Activated T-helper 2 cell treated with anti-CD3 and anti-CD28 coated beads, Interferon-gamma antibody, Interleukin-2, Interleukin-4, amounts not matched to agents 10 μg/mL and 5 μg/mL and 100 μg/mL, durations not matched to agents 14 hours and 24 hours and 36 hours (primary cell): ENCODE data around the gene UGT1A6. TPM values are rescaled to one million over a fixed set of nuclear protein-coding genes. Genes with fewer than 3 reads are reported as not detected.
"Not testable (repeated sequence)": the region's sequence is repeated elsewhere in the genome, so short reads cannot be mapped to it uniquely, and the experiment has no call there.

Experiments used
- DNase-seq: peaks from one replicate; pipeline ENCODE4 v3.0.0; 2021; ENCODE audit warnings: low spot score
- H3K27ac Mint-ChIP-seq: one replicate; pipeline ENCODE4 v1.8.0; 2021; ENCODE audit warnings: mixed read lengths
- H3K27me3 Mint-ChIP-seq: one replicate; pipeline ENCODE4 v1.8.0; 2021; ENCODE audit warnings: low read depth, mixed read lengths
- H3K36me3 Mint-ChIP-seq: one replicate; pipeline ENCODE4 v1.8.0; 2021; ENCODE audit warnings: low read depth, mixed read lengths
- H3K4me1 Mint-ChIP-seq: one replicate; pipeline ENCODE4 v1.8.0; 2021; ENCODE audit warnings: low read depth, mixed read lengths
- H3K4me3 Mint-ChIP-seq: one replicate; pipeline ENCODE4 v1.8.0; 2021; ENCODE audit warnings: low read depth, mild to moderate bottlenecking, moderate library complexity, mixed read lengths
- H3K9me3 Mint-ChIP-seq: one replicate; pipeline ENCODE4 v1.8.0; 2021; ENCODE audit warnings: mixed read lengths
- intact Hi-C: fragments of 100-400 bp; cut with micrococcal nuclease; formaldehyde crosslinking; loops from one replicate; pipeline ENCODE4 v1.15.1; 2023
- total RNA-seq: library from RNA; stranded (reverse); gene quantifications from 2 replicates; pipeline ENCODE4 v1.2.3, GENCODE V29; 2022

UGT1A6 gene
- total RNA-seq, result not detected in 2 replicates

- no peak within 1 kb of the TSS for H3K27ac Mint-ChIP-seq
- no peaks in the 10 kb centered on the region for H3K4me1 Mint-ChIP-seq
- intact Hi-C loops, result no loop called here
- no peaks in the 10 kb centered on the region for H3K9me3 Mint-ChIP-seq
- H3K4me3 Mint-ChIP-seq, result no peak within 1 kb of the TSS
- no peaks in the 10 kb centered on the region for H3K36me3 Mint-ChIP-seq
- DNase-seq, result no peak
- H3K27me3 Mint-ChIP-seq, result peaks cover 24% of the 10 kb centered on the region
Measured at GRCh38 chr2:233692648-233693047, at the start of gene UGT1A6. Gene UGT1A6 (plus strand): TSS chr2:233692890. CDS start chr2:233693005, 115 bp downstream.

GRCh38 chr2:233643128-233643527 lies 49.6 kb upstream of the UGT1A6 start:
- Mint-ChIP-seq H3K4me3 (no peak overlapping the region), H3K27ac (no peak overlapping the region), H3K4me1 (no peaks in the 10 kb centered on the region), H3K36me3 (no peaks in the 10 kb centered on the region), H3K9me3 (peaks cover 22% of the 10 kb centered on the region), H3K27me3 (peaks cover 10% of the 10 kb centered on the region)
- DNase-seq, result no peak
- intact Hi-C loops, result no loop called here

GRCh38 chr2:233646033-233646432 lies 46.7 kb upstream of the UGT1A6 start:
- H3K4me1 Mint-ChIP-seq, H3K27ac Mint-ChIP-seq, H3K36me3 Mint-ChIP-seq, intact Hi-C loops, H3K4me3 Mint-ChIP-seq, H3K27me3 Mint-ChIP-seq, DNase-seq: not testable (repeated sequence)
- peaks cover 22% of the 10 kb centered on the region for H3K9me3 Mint-ChIP-seq

GRCh38 chr2:233650981-233651380 lies 41.7 kb upstream of the UGT1A6 start:
- intact Hi-C loops, result no loop called here
- Mint-ChIP-seq H3K27me3 (peaks cover 10% of the 10 kb centered on the region), H3K4me3 (no peak overlapping the region), H3K27ac (no peak overlapping the region), H3K36me3 (no peaks in the 10 kb centered on the region), H3K4me1 (no peaks in the 10 kb centered on the region), H3K9me3 (peaks cover 15% of the 10 kb centered on the region)
- DNase-seq, result no peak

GRCh38 chr2:233651430-233651829 lies 41.3 kb upstream of the UGT1A6 start:
- H3K9me3 Mint-ChIP-seq, result peaks cover 13% of the 10 kb centered on the region
- no peak overlapping the region for H3K27ac Mint-ChIP-seq
- intact Hi-C loops, result no loop called here
- no peak overlapping the region for H3K4me3 Mint-ChIP-seq
- no peak for DNase-seq
- H3K27me3 Mint-ChIP-seq, result peaks cover 10% of the 10 kb centered on the region
- H3K36me3 Mint-ChIP-seq, result no peaks in the 10 kb centered on the region
- no peaks in the 10 kb centered on the region for H3K4me1 Mint-ChIP-seq

- no peaks in the 10 kb centered on the region for H3K36me3 Mint-ChIP-seq
- H3K4me3 Mint-ChIP-seq, result no peak overlapping the region
- no peak overlapping the region for H3K27ac Mint-ChIP-seq
- H3K9me3 Mint-ChIP-seq, result no peaks in the 10 kb centered on the region
- DNase-seq, result no peak
- peaks cover 1% of the 10 kb centered on the region for H3K4me1 Mint-ChIP-seq
- intact Hi-C loops, result no loop called here
- peaks cover 25% of the 10 kb centered on the region for H3K27me3 Mint-ChIP-seq
Measured at GRCh38 chr2:233654501-233654900, 38.2 kb upstream of the UGT1A6 start.

GRCh38 chr2:233655043-233655442 lies 37.6 kb upstream of the UGT1A6 start:
- DNase-seq, result no peak
- Mint-ChIP-seq H3K36me3 (no peaks in the 10 kb centered on the region), H3K4me1 (peaks cover 1% of the 10 kb centered on the region), H3K4me3 (no peak overlapping the region), H3K9me3 (no peaks in the 10 kb centered on the region), H3K27ac (no peak overlapping the region), H3K27me3 (peaks cover 30% of the 10 kb centered on the region)
- intact Hi-C loops, result no loop called here

GRCh38 chr2:233655943-233656342 lies 36.7 kb upstream of the UGT1A6 start:
- H3K36me3 Mint-ChIP-seq, H3K27ac Mint-ChIP-seq, intact Hi-C loops, H3K4me3 Mint-ChIP-seq, DNase-seq, H3K9me3 Mint-ChIP-seq, H3K4me1 Mint-ChIP-seq: not testable (repeated sequence)
- peaks cover 36% of the 10 kb centered on the region for H3K27me3 Mint-ChIP-seq

- Mint-ChIP-seq H3K9me3 (no peaks in the 10 kb centered on the region), H3K4me1 (peaks cover 1% of the 10 kb centered on the region), H3K36me3 (no peaks in the 10 kb centered on the region), H3K4me3 (no peak overlapping the region), H3K27me3 (peaks cover 36% of the 10 kb centered on the region), H3K27ac (no peak overlapping the region)
- no peak for DNase-seq
- intact Hi-C loops, result no loop called here
Measured at GRCh38 chr2:233656443-233656842, 36.2 kb upstream of the UGT1A6 start.

GRCh38 chr2:233658610-233659009 lies 34.1 kb upstream of the UGT1A6 start:
- Mint-ChIP-seq H3K4me3 (no peak overlapping the region), H3K9me3 (no peaks in the 10 kb centered on the region), H3K27me3 (peaks cover 33% of the 10 kb centered on the region), H3K4me1 (peaks cover 1% of the 10 kb centered on the region), H3K36me3 (no peaks in the 10 kb centered on the region), H3K27ac (no peak overlapping the region)
- no peak for DNase-seq
- intact Hi-C loops, result no loop called here

- peaks cover 21% of the 10 kb centered on the region for H3K27me3 Mint-ChIP-seq
- H3K27ac Mint-ChIP-seq, result no peak overlapping the region
- no peaks in the 10 kb centered on the region for H3K4me1 Mint-ChIP-seq
- H3K9me3 Mint-ChIP-seq, result no peaks in the 10 kb centered on the region
- no peak overlapping the region for H3K4me3 Mint-ChIP-seq
- H3K36me3 Mint-ChIP-seq, result no peaks in the 10 kb centered on the region
- no peak for DNase-seq
- intact Hi-C loops, result no loop called here
Measured at GRCh38 chr2:233663911-233664310, 28.8 kb upstream of the UGT1A6 start.

GRCh38 chr2:233668605-233669260 lies 24.0 kb upstream of the UGT1A6 start:
- Mint-ChIP-seq H3K36me3 (no peaks in the 10 kb centered on the region), H3K27ac (no peak overlapping the region), H3K27me3 (peaks cover 9% of the 10 kb centered on the region), H3K9me3 (no peaks in the 10 kb centered on the region), H3K4me3 (no peak overlapping the region), H3K4me1 (no peaks in the 10 kb centered on the region)
- intact Hi-C loops, result no loop called here
- DNase-seq, result no peak

- H3K9me3 Mint-ChIP-seq, result no peaks in the 10 kb centered on the region
- no peaks in the 10 kb centered on the region for H3K36me3 Mint-ChIP-seq
- intact Hi-C loops, result no loop called here
- no peak for DNase-seq
- H3K27me3 Mint-ChIP-seq, result peaks cover 12% of the 10 kb centered on the region
- H3K27ac Mint-ChIP-seq, result no peak within 1 kb of the TSS
- no peak within 1 kb of the TSS for H3K4me3 Mint-ChIP-seq
- H3K4me1 Mint-ChIP-seq, result no peaks in the 10 kb centered on the region
Measured at GRCh38 chr2:233671290-233672161, 21.2 kb upstream of the UGT1A6 start, which contains the start of gene UGT1A9. Gene UGT1A9 (plus strand): TSS chr2:233671898. CDS start chr2:233671935, 37 bp downstream.
